GM12872 (cell line): Measurements from ENCODE around the gene CAMK1D.

ENCODE experiments used
- CTCF ChIP-seq: IDR thresholded peaks from 3 replicates; pipeline ENCODE4 v1.5.1; 2011; ENCODE audit warnings: low read depth, mild to moderate bottlenecking, low read length, moderate library complexity; ENCODE audit not compliant: insufficient read depth

CAMK1D gene

GRCh38 chr10:12748186-12748585, 398.8 kb downstream of the CAMK1D start:
- no peak for TF ChIP-seq CTCF

- TF ChIP-seq CTCF: no peak
Measured at GRCh38 chr10:12749760-12750478, 400.6 kb downstream of the CAMK1D start.

GRCh38 chr10:12750526-12751201, 401.3 kb downstream of the CAMK1D start:
- TF ChIP-seq CTCF: no peak

GRCh38 chr10:12755075-12755474, 405.7 kb downstream of the CAMK1D start:
- no peak for TF ChIP-seq CTCF

- TF ChIP-seq CTCF: no peak
Measured at GRCh38 chr10:12757351-12757750, 408.0 kb downstream of the CAMK1D start.

- no peak for TF ChIP-seq CTCF
Measured at GRCh38 chr10:12758271-12758670, 408.9 kb downstream of the CAMK1D start.

- no peak for TF ChIP-seq CTCF
Measured at GRCh38 chr10:12766223-12766622, 416.9 kb downstream of the CAMK1D start.
